Measurements from ENCODE around the gene PAPPA2. TPM values are rescaled to one million over a fixed set of nuclear protein-coding genes. Genes with fewer than 3 reads are reported as not detected.

PAPPA2 gene
- total RNA-seq, 1 experiment from 2014 or later = 0.06 TPM

GRCh38 chr1:176829261-176829660, 366.3 kb downstream of the PAPPA2 start:
- Histone ChIP-seq H3K4me3 (ENCODE audit: low read depth, low read length, poor library complexity, severe bottlenecking) (no peak overlapping the region), H3K36me3 (ENCODE audit: insufficient read depth, low read length, poor library complexity, severe bottlenecking) (no peaks in the 10 kb centered on the region), H3K27ac (ENCODE audit: low read depth, low read length, poor library complexity, severe bottlenecking) (no peak overlapping the region), H3K4me1 (ENCODE audit: insufficient read depth, low read length, poor library complexity, severe bottlenecking) (no peaks in the 10 kb centered on the region), H3K9me3 (ENCODE audit: low read depth, low read length, poor library complexity, severe bottlenecking) (no peaks in the 10 kb centered on the region), H3K27me3 (replicated peaks; ENCODE audit: insufficient read depth, low read depth, low read length, poor library complexity) (no peaks in the 10 kb centered on the region)
- DNase-seq (ENCODE audit: low spot score) = no peak
- intact Hi-C loops (cut with micrococcal nuclease; ENCODE audit: unreplicated experiment) = no loop called here
- CTCF ChIA-PET = no interaction called here
- POLR2A ChIA-PET (ENCODE audit: low non-redundant PET) = no interaction called here
- TF ChIP-seq CTCF (conservative IDR thresholded peaks at IDR 0.05; ENCODE audit: low read depth, low read length) = no peak
- TF ChIP-seq EZH2 (IDR thresholded peaks at IDR 0.05; ENCODE audit: borderline replicate concordance, low read depth, low read length, poor library complexity, severe bottlenecking) = no peak
- BruUV-seq (replicated peaks) = no TSS peak

GRCh38 chr1:176831150-176831549, 368.2 kb downstream of the PAPPA2 start:
- POLR2A ChIA-PET (ENCODE audit: low non-redundant PET) = no interaction called here
- no TSS peak for BruUV-seq (replicated peaks)
- no peak overlapping the region for H3K27ac ChIP-seq (ENCODE audit: low read depth, low read length, poor library complexity, severe bottlenecking)
- H3K27me3 ChIP-seq (replicated peaks; ENCODE audit: insufficient read depth, low read depth, low read length, poor library complexity) = no peaks in the 10 kb centered on the region
- no peaks in the 10 kb centered on the region for H3K4me1 ChIP-seq (ENCODE audit: insufficient read depth, low read length, poor library complexity, severe bottlenecking)
- no peak overlapping the region for H3K4me3 ChIP-seq (ENCODE audit: low read depth, low read length, poor library complexity, severe bottlenecking)
- no peaks in the 10 kb centered on the region for H3K36me3 ChIP-seq (ENCODE audit: insufficient read depth, low read length, poor library complexity, severe bottlenecking)
- CTCF ChIA-PET = no interaction called here
- no peak for TF ChIP-seq EZH2 (IDR thresholded peaks at IDR 0.05; ENCODE audit: borderline replicate concordance, low read depth, low read length, poor library complexity, severe bottlenecking)
- no peak for TF ChIP-seq CTCF (conservative IDR thresholded peaks at IDR 0.05; ENCODE audit: low read depth, low read length)
- DNase-seq (ENCODE audit: low spot score) = no peak
- intact Hi-C loops (cut with micrococcal nuclease; ENCODE audit: unreplicated experiment) = loop anchor here (10.0 kb wide), 1 partner anchor 56 kb away; no protein-coding TSS in a partner anchor
- no peaks in the 10 kb centered on the region for H3K9me3 ChIP-seq (ENCODE audit: low read depth, low read length, poor library complexity, severe bottlenecking)

GRCh38 chr1:176837708-176838107, 374.7 kb downstream of the PAPPA2 start:
- CTCF ChIA-PET = no interaction called here
- no peak for TF ChIP-seq EZH2 (IDR thresholded peaks at IDR 0.05; ENCODE audit: borderline replicate concordance, low read depth, low read length, poor library complexity, severe bottlenecking)
- TF ChIP-seq CTCF (conservative IDR thresholded peaks at IDR 0.05; ENCODE audit: low read depth, low read length) = no peak
- BruUV-seq (replicated peaks) = no TSS peak
- Histone ChIP-seq H3K4me1 (ENCODE audit: insufficient read depth, low read length, poor library complexity, severe bottlenecking) (no peaks in the 10 kb centered on the region), H3K9me3 (ENCODE audit: low read depth, low read length, poor library complexity, severe bottlenecking) (no peaks in the 10 kb centered on the region), H3K27me3 (replicated peaks; ENCODE audit: insufficient read depth, low read depth, low read length, poor library complexity) (peaks cover 10% of the 10 kb centered on the region), H3K27ac (ENCODE audit: low read depth, low read length, poor library complexity, severe bottlenecking) (no peak overlapping the region), H3K36me3 (ENCODE audit: insufficient read depth, low read length, poor library complexity, severe bottlenecking) (no peaks in the 10 kb centered on the region), H3K4me3 (ENCODE audit: low read depth, low read length, poor library complexity, severe bottlenecking) (no peak overlapping the region)
- POLR2A ChIA-PET (ENCODE audit: low non-redundant PET) = no interaction called here
- DNase-seq (ENCODE audit: low spot score) = no peak
- intact Hi-C loops (cut with micrococcal nuclease; ENCODE audit: unreplicated experiment) = loop anchor here (10.0 kb wide), 1 partner anchor 63 kb away; no protein-coding TSS in a partner anchor
